HepG2 (cell line): ENCODE results near the gene PDE4D. TPM values are rescaled to one million over a fixed set of nuclear protein-coding genes. Genes with fewer than 3 reads are reported as not detected.
A peak's percentile ranks its signal among the peaks of the same experiment; 100 is the strongest.

Source experiments
- ATAC-seq: fragments of 200-7000 bp; cut with Tn5 transposase; 3 replicates; pipeline ENCODE4 v1.9.1; 2020; ENCODE audit warnings: mild to moderate bottlenecking, moderate library complexity
- BruUV-seq: library from RNA; stranded (reverse); fragments of 400-500 nt; replicated peaks from 2 replicates; lab custom pipeline; 2021; lab: Mats Ljungman, UMichigan
- CTCF ChIA-PET: fragments of 300-600 bp; formaldehyde crosslinking; extraction: SDS; loops from one replicate; lab custom pipeline; 2021; ENCODE audit warnings: low total read pairs, inconsistent platforms, low intra/inter-chr PET ratio; lab: Yijun Ruan, JAX
- POLR2A ChIA-PET: fragments of 350-600 bp; sonication (Branson Sonifier 250); formaldehyde crosslinking; loops from one replicate; lab custom pipeline; 2020; ENCODE audit warnings: antibody characterized with exemption, inconsistent platforms; lab: Yijun Ruan, JAX
- DNase-seq: peaks from one replicate; pipeline ENCODE4 v3.0.0-alpha.2; 2015; ENCODE audit warnings: low spot score
- FAIRE-seq: peaks from 3 replicates; lab custom pipeline; 2011; peaks lifted over from hg19 to GRCh38; lab: Jason Lieb, UNC
- H2AFZ ChIP-seq: one replicate; pipeline ENCODE4 v1.6.1; 2011; ENCODE audit warnings: low read length, inconsistent platforms
- H3K27ac ChIP-seq: fragments of 300-600 bp; 3 replicates; pipeline ENCODE4 v1.8.0; 2011; ENCODE audit warnings: mixed run types, mild to moderate bottlenecking, mixed read lengths, low read length, inconsistent platforms; ENCODE audit not compliant: insufficient read depth; ENCODE audit errors: extremely low read length
- H3K27me3 ChIP-seq, 2 experiments: fragments of 200-600 bp in 1 of 2; 2 replicates in 1 of 2; 3 replicates in 1 of 2; pipeline versions ENCODE4 v1.6.0 to v1.8.0; 2011; ENCODE audit warnings: low read length in 2 of 2, mild to moderate bottlenecking in 2 of 2, moderate library complexity in 2 of 2, inconsistent platforms in 1 of 2; ENCODE audit not compliant: insufficient read depth in 2 of 2, control insufficient read depth in 1 of 2
- H3K36me3 ChIP-seq, 2 experiments: fragments of 200-600 bp in 1 of 2; replicated peaks in 1 of 2; 2 replicates in 1 of 2; 3 replicates in 1 of 2; pipeline versions ENCODE4 v1.5.1 to v1.8.0; 2011; ENCODE audit warnings: low read length in 2 of 2, inconsistent platforms in 1 of 2; ENCODE audit not compliant: insufficient read depth in 2 of 2, control insufficient read depth in 1 of 2
- H3K4me1 ChIP-seq: 2 replicates; pipeline ENCODE4 v1.5.1; 2012; ENCODE audit warnings: low read length, inconsistent platforms; ENCODE audit not compliant: insufficient read depth
- H3K4me2 ChIP-seq: 2 replicates; pipeline ENCODE4 v1.6.0; 2011; ENCODE audit warnings: low read depth, low read length, inconsistent platforms
- H3K4me3 ChIP-seq, 3 experiments: fragments of 200-600 bp in 1 of 3; sonication (generic), shearing (Covaris generic) in 1 of 3; replicated peaks in 1 of 3; 2 replicates each; pipeline ENCODE4 v1.5.1; 2011 to 2016; ENCODE audit warnings: low read length in 3 of 3, inconsistent platforms in 2 of 3, low read depth in 2 of 3, mild to moderate bottlenecking in 2 of 3, control low read depth in 1 of 3, mixed read lengths in 1 of 3; ENCODE audit not compliant: insufficient read depth in 1 of 3
- H3K79me2 ChIP-seq: one replicate; pipeline ENCODE4 v1.6.1; 2011; ENCODE audit warnings: low read length, inconsistent platforms; ENCODE audit not compliant: insufficient read depth
- H3K9ac ChIP-seq: 2 replicates; pipeline ENCODE4 v1.6.0; 2011; ENCODE audit warnings: mild to moderate bottlenecking, low read depth, low read length, inconsistent platforms; ENCODE audit not compliant: insufficient read depth
- H3K9me3 ChIP-seq: 2 replicates; pipeline ENCODE4 v1.5.1; 2012; ENCODE audit warnings: mild to moderate bottlenecking, low read length
- H4K20me1 ChIP-seq: 2 replicates; pipeline ENCODE4 v1.6.0; 2011; ENCODE audit warnings: inconsistent platforms, mild to moderate bottlenecking, low read length, moderate library complexity; ENCODE audit not compliant: insufficient read depth
- ARNT ChIP-seq: fragments of 450-650 bp; IDR thresholded peaks from 2 replicates; pipeline ENCODE4 v1.6.1; 2017
- DMTF1 ChIP-seq: sonication (generic); formaldehyde crosslinking; IDR thresholded peaks from 2 replicates; pipeline ENCODE4 v1.4.0; 2020; ENCODE audit warnings: mild to moderate bottlenecking, missing genetic modification reagents
- HOMEZ ChIP-seq: IDR thresholded peaks from 2 replicates; pipeline ENCODE4 v1.6.1; 2016; ENCODE audit warnings: low read depth
- KLF11 ChIP-seq: IDR thresholded peaks from 2 replicates; pipeline ENCODE4 v1.6.1; 2016; ENCODE audit warnings: missing compliant biosample characterization
- YY1 ChIP-seq: IDR thresholded peaks from 2 replicates; pipeline ENCODE4 v1.6.1; 2011; ENCODE audit warnings: low read length, low read depth, moderate library complexity, mild to moderate bottlenecking; ENCODE audit not compliant: insufficient read depth, insufficient replicate concordance
- ZNF225 ChIP-seq: sonication (generic); formaldehyde crosslinking; IDR thresholded peaks from 2 replicates; pipeline ENCODE4 v1.4.0; 2020; ENCODE audit warnings: mild to moderate bottlenecking, missing genetic modification reagents
- ZNF549 ChIP-seq: sonication (generic); formaldehyde crosslinking; IDR thresholded peaks from 2 replicates; pipeline ENCODE4 v1.5.0; 2020; ENCODE audit warnings: missing genetic modification reagents
- ZNF83 ChIP-seq: sonication (generic); formaldehyde crosslinking; IDR thresholded peaks from 2 replicates; pipeline ENCODE4 v1.4.0; 2020; ENCODE audit warnings: missing genetic modification reagents, mild to moderate bottlenecking, borderline replicate concordance
- WGBS: methylation state at CpG from one replicate; pipeline ENCODE4 v1.1.6; 2017; ENCODE audit warnings: low lambda C conversion rate; 5-methylcytosine and 5-hydroxymethylcytosine counted together
- in situ Hi-C: cut with HindIII; loops from 2 replicates; pipeline ENCODE4 v1.10.0; 2017; ENCODE audit warnings: low pct_unique_long_range_greater_than_20kb; ENCODE audit not compliant: extremely low pct_ligation_motif_present
- intact Hi-C: fragments of 100-400 bp; cut with micrococcal nuclease; formaldehyde crosslinking; loops from one replicate; pipeline ENCODE4 v1.10.0; 2022; ENCODE audit not compliant: unreplicated experiment
- polyA plus RNA-seq, 8 experiments: library from polyadenylated mRNA; depleted of rRNA in 3 of 8; stranded (reverse) in 7 of 8; unstranded in 1 of 8; fragments of >200 nt; fragmentation: Illumina TruSeq in 4 of 8; extraction: Trizol in 4 of 8; gene quantifications; 2 replicates each; pipeline versions ENCODE4 v1.2.1 to v1.2.3, GENCODE V29; 2011 to 2016; ENCODE audit warnings: low read depth in 4 of 8, missing spikeins in 1 of 8, mixed read lengths in 1 of 8; ENCODE audit not compliant: insufficient read depth in 1 of 8
- total RNA-seq, 5 experiments: library from RNA; depleted of rRNA; stranded (reverse); fragments of >200 nt; fragmentation: Illumina TruSeq; extraction: Trizol; gene quantifications; 2 replicates each; pipeline ENCODE4 v1.2.3, GENCODE V29; 2016; ENCODE audit warnings: low read depth in 1 of 5
- TF ChIP-seq, protein P1 (sequence below): sonication (generic); formaldehyde crosslinking; IDR thresholded peaks from 2 replicates; pipeline ENCODE4 v1.4.0; 2020; ENCODE audit warnings: missing genetic modification reagents
- TF ChIP-seq, protein P2 (sequence below): sonication (generic); formaldehyde crosslinking; IDR thresholded peaks from 2 replicates; pipeline ENCODE4 v1.4.0; 2020; ENCODE audit warnings: missing genetic modification reagents

Gene PDE4D
- total and polyA plus RNA-seq, 2 of the 13 experiments (the other 11 are each of a cell fraction or from before 2014, with no cell fraction given), result 7.0 to 12.2 TPM

- TF ChIP-seq, protein P1, sequence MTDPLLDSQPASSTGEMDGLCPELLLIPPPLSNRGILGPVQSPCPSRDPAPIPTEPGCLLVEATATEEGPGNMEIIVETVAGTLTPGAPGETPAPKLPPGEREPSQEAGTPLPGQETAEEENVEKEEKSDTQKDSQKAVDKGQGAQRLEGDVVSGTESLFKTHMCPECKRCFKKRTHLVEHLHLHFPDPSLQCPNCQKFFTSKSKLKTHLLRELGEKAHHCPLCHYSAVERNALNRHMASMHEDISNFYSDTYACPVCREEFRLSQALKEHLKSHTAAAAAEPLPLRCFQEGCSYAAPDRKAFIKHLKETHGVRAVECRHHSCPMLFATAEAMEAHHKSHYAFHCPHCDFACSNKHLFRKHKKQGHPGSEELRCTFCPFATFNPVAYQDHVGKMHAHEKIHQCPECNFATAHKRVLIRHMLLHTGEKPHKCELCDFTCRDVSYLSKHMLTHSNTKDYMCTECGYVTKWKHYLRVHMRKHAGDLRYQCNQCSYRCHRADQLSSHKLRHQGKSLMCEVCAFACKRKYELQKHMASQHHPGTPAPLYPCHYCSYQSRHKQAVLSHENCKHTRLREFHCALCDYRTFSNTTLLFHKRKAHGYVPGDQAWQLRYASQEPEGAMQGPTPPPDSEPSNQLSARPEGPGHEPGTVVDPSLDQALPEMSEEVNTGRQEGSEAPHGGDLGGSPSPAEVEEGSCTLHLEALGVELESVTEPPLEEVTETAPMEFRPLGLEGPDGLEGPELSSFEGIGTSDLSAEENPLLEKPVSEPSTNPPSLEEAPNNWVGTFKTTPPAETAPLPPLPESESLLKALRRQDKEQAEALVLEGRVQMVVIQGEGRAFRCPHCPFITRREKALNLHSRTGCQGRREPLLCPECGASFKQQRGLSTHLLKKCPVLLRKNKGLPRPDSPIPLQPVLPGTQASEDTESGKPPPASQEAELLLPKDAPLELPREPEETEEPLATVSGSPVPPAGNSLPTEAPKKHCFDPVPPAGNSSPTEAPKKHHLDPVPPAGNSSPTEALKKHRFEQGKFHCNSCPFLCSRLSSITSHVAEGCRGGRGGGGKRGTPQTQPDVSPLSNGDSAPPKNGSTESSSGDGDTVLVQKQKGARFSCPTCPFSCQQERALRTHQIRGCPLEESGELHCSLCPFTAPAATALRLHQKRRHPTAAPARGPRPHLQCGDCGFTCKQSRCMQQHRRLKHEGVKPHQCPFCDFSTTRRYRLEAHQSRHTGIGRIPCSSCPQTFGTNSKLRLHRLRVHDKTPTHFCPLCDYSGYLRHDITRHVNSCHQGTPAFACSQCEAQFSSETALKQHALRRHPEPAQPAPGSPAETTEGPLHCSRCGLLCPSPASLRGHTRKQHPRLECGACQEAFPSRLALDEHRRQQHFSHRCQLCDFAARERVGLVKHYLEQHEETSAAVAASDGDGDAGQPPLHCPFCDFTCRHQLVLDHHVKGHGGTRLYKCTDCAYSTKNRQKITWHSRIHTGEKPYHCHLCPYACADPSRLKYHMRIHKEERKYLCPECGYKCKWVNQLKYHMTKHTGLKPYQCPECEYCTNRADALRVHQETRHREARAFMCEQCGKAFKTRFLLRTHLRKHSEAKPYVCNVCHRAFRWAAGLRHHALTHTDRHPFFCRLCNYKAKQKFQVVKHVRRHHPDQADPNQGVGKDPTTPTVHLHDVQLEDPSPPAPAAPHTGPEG, result no peak
- TF ChIP-seq, protein P2, sequence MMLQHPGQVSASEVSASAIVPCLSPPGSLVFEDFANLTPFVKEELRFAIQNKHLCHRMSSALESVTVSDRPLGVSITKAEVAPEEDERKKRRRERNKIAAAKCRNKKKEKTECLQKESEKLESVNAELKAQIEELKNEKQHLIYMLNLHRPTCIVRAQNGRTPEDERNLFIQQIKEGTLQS (CRISPR knock-in tag), result no peak
Measured at GRCh38 chr5:59040804-59041201, 852.7 kb downstream of the PDE4D start (continued).

DNA sequence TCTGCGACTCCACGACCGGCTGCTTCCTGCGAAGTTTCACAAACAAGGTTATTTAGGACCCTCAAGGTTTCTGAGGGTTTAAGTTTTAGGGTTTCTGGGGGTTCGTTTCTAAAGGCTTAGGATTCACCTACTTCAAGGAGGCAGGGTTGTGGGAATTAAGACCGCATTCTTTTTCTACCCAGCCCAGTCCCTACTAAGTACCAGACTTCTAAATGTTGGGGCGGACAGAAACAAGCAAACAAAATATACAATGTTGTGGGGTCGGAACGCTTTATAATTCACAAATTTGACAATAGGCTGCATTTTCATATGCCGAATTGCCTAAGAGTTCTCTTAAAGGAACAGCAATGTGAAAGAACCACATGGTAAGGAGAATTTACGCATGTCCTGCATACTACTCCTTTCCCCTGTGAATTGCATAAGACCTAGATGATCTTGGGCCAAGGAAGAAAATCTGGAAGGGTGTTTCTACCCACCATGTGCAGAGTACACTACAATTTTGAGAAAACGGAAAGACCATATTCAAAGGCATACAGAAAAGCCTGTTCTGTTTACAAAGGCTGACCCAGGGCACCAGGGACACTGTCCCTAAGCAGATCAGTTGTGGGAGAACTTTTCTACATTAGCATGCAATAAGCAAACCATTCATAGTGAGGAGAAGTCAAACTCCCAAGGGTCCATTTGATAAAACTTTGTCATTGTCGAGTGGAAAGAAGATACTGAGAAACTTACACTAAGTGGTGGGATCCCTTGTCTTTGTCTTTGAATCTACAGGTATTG lies 853.3 kb downstream of the PDE4D start:
- CTCF ChIA-PET, result no interaction called here
- Histone ChIP-seq H3K4me1 (peaks cover 56% of the 10 kb centered on the region), H3K4me2 (peak overlapping the region; percentile 77), H3K4me3 (peak overlapping the region; percentile 58 to 77 (median 64); a peak in 5 of 6 replicates), H3K9ac (peak overlapping the region; percentile 61), H2AFZ (no peak overlapping the region), H3K27me3 (peaks cover 0 to 13% of the 10 kb centered on the region in 2 experiments; a peak in 1 of 5 replicates), H3K27ac (peak overlapping the region; percentile 57), H3K36me3 (no peaks in the 10 kb centered on the region), H3K79me2 (peaks cover 3% of the 10 kb centered on the region), H3K9me3 (no peaks in the 10 kb centered on the region), H4K20me1 (no peaks in the 10 kb centered on the region)
- in situ Hi-C loops, result no loop called here
- intact Hi-C loops, result no loop called here
- FAIRE-seq (peak; percentile 56), ATAC-seq (peak; percentile 53), DNase-seq (no peak)
- POLR2A ChIA-PET, result interaction anchor here (1.6 kb wide), 1 partner anchor 55 kb away, joined by 3 read pairs; no protein-coding TSS in a partner anchor
- BruUV-seq, result no TSS peak
- WGBS, result 27% methylated on average over 9 of the region's 13 CpGs
- TF ChIP-seq DMTF1 (CRISPR knock-in tag) (no peak), YY1 (no peak), HOMEZ (CRISPR knock-in tag) (0 out of 2 replicates have a peak, but pooled peaks have one; percentile 10), KLF11 (CRISPR knock-in tag) (no peak), ZNF549 (CRISPR knock-in tag) (no peak), ZNF225 (CRISPR knock-in tag) (no peak), ARNT (no peak), ZNF83 (CRISPR knock-in tag) (no peak)
